GM10847 (cell line): Measurements from ENCODE around the gene EXOC3.

Experiments used
- POLR2A ChIP-seq: IDR thresholded peaks from 2 replicates; pipeline ENCODE4 v1.6.1; 2011; ENCODE audit not compliant: insufficient read length; ENCODE audit errors: extremely low read depth

Gene EXOC3

GRCh38 chr5:491119-491855 lies 48.3 kb downstream of the EXOC3 start:
- no peak for TF ChIP-seq POLR2A

- no peak for TF ChIP-seq POLR2A
Observed at GRCh38 chr5:491856-492155, 48.8 kb downstream of the EXOC3 start.

GRCh38 chr5:492314-492893 lies 49.4 kb downstream of the EXOC3 start:
- no peak for TF ChIP-seq POLR2A

- no peak for TF ChIP-seq POLR2A
Observed at GRCh38 chr5:493119-493701, 50.2 kb downstream of the EXOC3 start.

- no peak for TF ChIP-seq POLR2A
Observed at GRCh38 chr5:493758-494157, 50.8 kb downstream of the EXOC3 start.

- no peak for TF ChIP-seq POLR2A
Observed at GRCh38 chr5:494667-495255, 51.8 kb downstream of the EXOC3 start.

GRCh38 chr5:496028-496427 lies 53.1 kb downstream of the EXOC3 start:
- TF ChIP-seq POLR2A, result no peak

- TF ChIP-seq POLR2A, result no peak
Observed at GRCh38 chr5:497090-497700, 54.2 kb downstream of the EXOC3 start.

- no peak for TF ChIP-seq POLR2A
Observed at GRCh38 chr5:497871-498509, 55.0 kb downstream of the EXOC3 start.

GRCh38 chr5:499233-500209 lies 56.5 kb downstream of the EXOC3 start:
- no peak for TF ChIP-seq POLR2A

- TF ChIP-seq POLR2A, result no peak
Observed at GRCh38 chr5:500491-500890, 57.5 kb downstream of the EXOC3 start.

- TF ChIP-seq POLR2A, result no peak
Observed at GRCh38 chr5:501105-501830, 58.3 kb downstream of the EXOC3 start.

GRCh38 chr5:501831-502184 lies 58.8 kb downstream of the EXOC3 start:
- no peak for TF ChIP-seq POLR2A

- TF ChIP-seq POLR2A, result no peak
Observed at GRCh38 chr5:502325-503079, 59.5 kb downstream of the EXOC3 start.
